H1 (cell line): ENCODE measurements around the gene COL26A1. TPM values are rescaled to one million over a fixed set of nuclear protein-coding genes. Genes with fewer than 3 reads are reported as not detected.
A peak's percentile ranks its signal among the peaks of the same experiment; 100 is the strongest.

Experiments used
- ASH2L ChIP-seq: fragments of 200-600, 300-600 bp; sonication (generic); IDR thresholded peaks from one replicate; pipeline ENCODE4 v1.7.1; 2017; ENCODE audit warnings: low read length
- EGR1 ChIP-seq: IDR thresholded peaks from 2 replicates; pipeline ENCODE4 v1.6.1; 2011; ENCODE audit warnings: low read depth, low read length, borderline replicate concordance
- HDAC6 ChIP-seq: IDR thresholded peaks from one replicate; pipeline ENCODE4 v1.7.1; 2012; ENCODE audit warnings: low read depth, mild to moderate bottlenecking, inconsistent platforms, low read length, moderate library complexity
- KDM4A ChIP-seq: IDR thresholded peaks from one replicate; pipeline ENCODE4 v1.7.1; 2012; ENCODE audit warnings: low read depth, mild to moderate bottlenecking, moderate library complexity, low read length, inconsistent platforms; ENCODE audit not compliant: severe bottlenecking
- NANOG ChIP-seq: IDR thresholded peaks from 2 replicates; pipeline ENCODE4 v1.6.1; 2011; ENCODE audit warnings: low read length, low read depth, mild to moderate bottlenecking, inconsistent platforms; ENCODE audit not compliant: insufficient read depth, poor library complexity, severe bottlenecking
- RFX5 ChIP-seq: IDR thresholded peaks from 2 replicates; pipeline ENCODE4 v1.6.1; 2011; ENCODE audit warnings: low read depth, low read length, improper control_type of control experiment, borderline replicate concordance
- SIN3A ChIP-seq, 2 experiments: IDR thresholded peaks in 1 of 2; conservative IDR thresholded peaks in 1 of 2; 2 replicates each; pipeline ENCODE4 v1.6.1; 2011 to 2012; ENCODE audit warnings: low read length in 2 of 2, improper control_type of control experiment in 1 of 2, low read depth in 1 of 2, mild to moderate bottlenecking in 1 of 2
- SIRT6 ChIP-seq: IDR thresholded peaks from one replicate; pipeline ENCODE4 v1.7.1; 2012; ENCODE audit warnings: low read length, inconsistent platforms
- TCF12 ChIP-seq: IDR thresholded peaks from 2 replicates; pipeline ENCODE4 v1.6.1; 2011; ENCODE audit warnings: low read depth, mild to moderate bottlenecking, low read length
- polyA plus RNA-seq, 7 experiments: library from polyadenylated mRNA; depleted of rRNA in 3 of 7; stranded (reverse) in 5 of 7; unstranded in 2 of 7; fragments of >200 nt in 5 of 7; fragments of 200-250 nt in 2 of 7; gene quantifications; 1 replicate in 5 of 7; 2 replicates in 1 of 7; 4 replicates in 1 of 7; pipeline versions ENCODE4 v1.2.1 to v1.2.3, GENCODE V29; 2011 to 2013; ENCODE audit warnings: missing spikeins in 2 of 7, mixed read lengths in 2 of 7
- total RNA-seq: library from RNA; stranded (reverse); fragmentation: NEBNext Ultra II Directional; extraction: Animal tissue kit (Norgen Biotek cat#: 25700); gene quantifications from 2 replicates; pipeline ENCODE4 v1.2.1, GENCODE V29; 2021
- TF ChIP-seq, protein P1 (sequence below): fragments of 300-600 bp; sonication (generic); IDR thresholded peaks from 2 replicates; pipeline ENCODE4 v1.7.1; 2012; ENCODE audit warnings: low read length, moderate library complexity, mild to moderate bottlenecking, inconsistent platforms; ENCODE audit not compliant: insufficient replicate concordance

The COL26A1 gene
- total and polyA plus RNA-seq, 2 of the 8 experiments (the other 6 are each of a cell fraction or from before 2014, with no cell fraction given) = 51.1 to 68.8 TPM

DNA sequence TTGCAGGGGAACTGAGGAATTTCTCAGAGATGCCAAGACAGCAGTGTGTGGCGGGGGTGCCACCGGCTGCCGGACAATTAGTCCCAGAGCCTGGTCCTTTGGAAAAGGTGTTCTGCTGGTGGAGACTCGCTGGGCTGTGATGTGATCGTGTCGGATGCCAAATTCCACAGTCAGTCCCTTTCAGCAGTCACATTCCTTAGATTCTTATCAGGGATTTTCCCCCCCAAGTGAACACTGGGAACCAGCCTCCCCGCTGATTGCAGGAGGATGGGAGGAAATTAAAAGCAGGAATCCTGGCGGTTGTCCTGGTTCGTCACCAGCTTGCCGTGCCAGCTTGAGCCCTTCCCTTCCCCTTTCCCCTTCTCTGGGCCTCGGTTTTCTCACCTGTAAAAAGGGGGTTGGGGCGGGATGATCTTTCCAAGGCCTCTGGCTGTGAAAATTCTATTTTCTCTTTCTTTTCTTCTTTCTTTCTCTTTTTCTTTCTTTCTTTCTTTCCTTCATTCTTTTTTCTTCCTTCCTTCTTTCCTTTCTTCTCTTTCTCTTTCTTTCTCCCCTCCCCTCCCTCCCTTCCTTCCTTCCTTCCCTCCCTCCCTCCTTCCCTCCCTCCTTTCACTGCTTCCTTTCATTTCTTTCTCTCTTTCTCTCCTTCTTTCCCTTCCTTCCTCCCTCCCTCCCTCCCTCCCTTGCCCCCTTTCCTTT lies 39.6 kb downstream of the COL26A1 start (continued):
- TF ChIP-seq, protein P1, sequence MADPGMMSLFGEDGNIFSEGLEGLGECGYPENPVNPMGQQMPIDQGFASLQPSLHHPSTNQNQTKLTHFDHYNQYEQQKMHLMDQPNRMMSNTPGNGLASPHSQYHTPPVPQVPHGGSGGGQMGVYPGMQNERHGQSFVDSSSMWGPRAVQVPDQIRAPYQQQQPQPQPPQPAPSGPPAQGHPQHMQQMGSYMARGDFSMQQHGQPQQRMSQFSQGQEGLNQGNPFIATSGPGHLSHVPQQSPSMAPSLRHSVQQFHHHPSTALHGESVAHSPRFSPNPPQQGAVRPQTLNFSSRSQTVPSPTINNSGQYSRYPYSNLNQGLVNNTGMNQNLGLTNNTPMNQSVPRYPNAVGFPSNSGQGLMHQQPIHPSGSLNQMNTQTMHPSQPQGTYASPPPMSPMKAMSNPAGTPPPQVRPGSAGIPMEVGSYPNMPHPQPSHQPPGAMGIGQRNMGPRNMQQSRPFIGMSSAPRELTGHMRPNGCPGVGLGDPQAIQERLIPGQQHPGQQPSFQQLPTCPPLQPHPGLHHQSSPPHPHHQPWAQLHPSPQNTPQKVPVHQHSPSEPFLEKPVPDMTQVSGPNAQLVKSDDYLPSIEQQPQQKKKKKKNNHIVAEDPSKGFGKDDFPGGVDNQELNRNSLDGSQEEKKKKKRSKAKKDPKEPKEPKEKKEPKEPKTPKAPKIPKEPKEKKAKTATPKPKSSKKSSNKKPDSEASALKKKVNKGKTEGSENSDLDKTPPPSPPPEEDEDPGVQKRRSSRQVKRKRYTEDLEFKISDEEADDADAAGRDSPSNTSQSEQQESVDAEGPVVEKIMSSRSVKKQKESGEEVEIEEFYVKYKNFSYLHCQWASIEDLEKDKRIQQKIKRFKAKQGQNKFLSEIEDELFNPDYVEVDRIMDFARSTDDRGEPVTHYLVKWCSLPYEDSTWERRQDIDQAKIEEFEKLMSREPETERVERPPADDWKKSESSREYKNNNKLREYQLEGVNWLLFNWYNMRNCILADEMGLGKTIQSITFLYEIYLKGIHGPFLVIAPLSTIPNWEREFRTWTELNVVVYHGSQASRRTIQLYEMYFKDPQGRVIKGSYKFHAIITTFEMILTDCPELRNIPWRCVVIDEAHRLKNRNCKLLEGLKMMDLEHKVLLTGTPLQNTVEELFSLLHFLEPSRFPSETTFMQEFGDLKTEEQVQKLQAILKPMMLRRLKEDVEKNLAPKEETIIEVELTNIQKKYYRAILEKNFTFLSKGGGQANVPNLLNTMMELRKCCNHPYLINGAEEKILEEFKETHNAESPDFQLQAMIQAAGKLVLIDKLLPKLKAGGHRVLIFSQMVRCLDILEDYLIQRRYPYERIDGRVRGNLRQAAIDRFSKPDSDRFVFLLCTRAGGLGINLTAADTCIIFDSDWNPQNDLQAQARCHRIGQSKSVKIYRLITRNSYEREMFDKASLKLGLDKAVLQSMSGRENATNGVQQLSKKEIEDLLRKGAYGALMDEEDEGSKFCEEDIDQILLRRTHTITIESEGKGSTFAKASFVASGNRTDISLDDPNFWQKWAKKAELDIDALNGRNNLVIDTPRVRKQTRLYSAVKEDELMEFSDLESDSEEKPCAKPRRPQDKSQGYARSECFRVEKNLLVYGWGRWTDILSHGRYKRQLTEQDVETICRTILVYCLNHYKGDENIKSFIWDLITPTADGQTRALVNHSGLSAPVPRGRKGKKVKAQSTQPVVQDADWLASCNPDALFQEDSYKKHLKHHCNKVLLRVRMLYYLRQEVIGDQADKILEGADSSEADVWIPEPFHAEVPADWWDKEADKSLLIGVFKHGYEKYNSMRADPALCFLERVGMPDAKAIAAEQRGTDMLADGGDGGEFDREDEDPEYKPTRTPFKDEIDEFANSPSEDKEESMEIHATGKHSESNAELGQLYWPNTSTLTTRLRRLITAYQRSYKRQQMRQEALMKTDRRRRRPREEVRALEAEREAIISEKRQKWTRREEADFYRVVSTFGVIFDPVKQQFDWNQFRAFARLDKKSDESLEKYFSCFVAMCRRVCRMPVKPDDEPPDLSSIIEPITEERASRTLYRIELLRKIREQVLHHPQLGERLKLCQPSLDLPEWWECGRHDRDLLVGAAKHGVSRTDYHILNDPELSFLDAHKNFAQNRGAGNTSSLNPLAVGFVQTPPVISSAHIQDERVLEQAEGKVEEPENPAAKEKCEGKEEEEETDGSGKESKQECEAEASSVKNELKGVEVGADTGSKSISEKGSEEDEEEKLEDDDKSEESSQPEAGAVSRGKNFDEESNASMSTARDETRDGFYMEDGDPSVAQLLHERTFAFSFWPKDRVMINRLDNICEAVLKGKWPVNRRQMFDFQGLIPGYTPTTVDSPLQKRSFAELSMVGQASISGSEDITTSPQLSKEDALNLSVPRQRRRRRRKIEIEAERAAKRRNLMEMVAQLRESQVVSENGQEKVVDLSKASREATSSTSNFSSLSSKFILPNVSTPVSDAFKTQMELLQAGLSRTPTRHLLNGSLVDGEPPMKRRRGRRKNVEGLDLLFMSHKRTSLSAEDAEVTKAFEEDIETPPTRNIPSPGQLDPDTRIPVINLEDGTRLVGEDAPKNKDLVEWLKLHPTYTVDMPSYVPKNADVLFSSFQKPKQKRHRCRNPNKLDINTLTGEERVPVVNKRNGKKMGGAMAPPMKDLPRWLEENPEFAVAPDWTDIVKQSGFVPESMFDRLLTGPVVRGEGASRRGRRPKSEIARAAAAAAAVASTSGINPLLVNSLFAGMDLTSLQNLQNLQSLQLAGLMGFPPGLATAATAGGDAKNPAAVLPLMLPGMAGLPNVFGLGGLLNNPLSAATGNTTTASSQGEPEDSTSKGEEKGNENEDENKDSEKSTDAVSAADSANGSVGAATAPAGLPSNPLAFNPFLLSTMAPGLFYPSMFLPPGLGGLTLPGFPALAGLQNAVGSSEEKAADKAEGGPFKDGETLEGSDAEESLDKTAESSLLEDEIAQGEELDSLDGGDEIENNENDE = peak; percentile 21
- no peak for TF ChIP-seq NANOG
- no peak for TF ChIP-seq RFX5
- no peak for TF ChIP-seq HDAC6
- TF ChIP-seq KDM4A = no peak
- no peak for TF ChIP-seq ASH2L
- TF ChIP-seq SIRT6 = no peak
- 0 out of 2 replicates have a peak, but pooled peaks have one; percentile 34 for TF ChIP-seq EGR1
- TF ChIP-seq SIN3A (conservative IDR thresholded peaks at IDR 0.05 in 1 of 2, IDR thresholded peaks at IDR 0.05 in 1 of 2; ENCODE audit: low read depth in 1 of 2, low read length in 2 of 2) = no peak; a peak in 1 of 4 replicates
- peak; percentile 63; the same call in 1 of the 2 replicates for TF ChIP-seq TCF12
